KMS-11 (cell line): Measurements from ENCODE around the gene SOX12.
A peak's percentile ranks its signal among the peaks of the same experiment; 100 is the strongest.
"Not testable (repeated sequence)": the region's sequence is repeated elsewhere in the genome, so short reads cannot be mapped to it uniquely, and the experiment has no call there.

ENCODE experiments used
- H2AFZ ChIP-seq: fragments of 200-600 bp; sonication (generic); 2 replicates; pipeline ENCODE4 v1.6.1; 2016; ENCODE audit warnings: antibody characterized with exemption, mixed run types, low read depth
- H3K27ac ChIP-seq: fragments of 200-600 bp; sonication (generic); 2 replicates; pipeline ENCODE4 v1.6.1; 2016; ENCODE audit warnings: mild to moderate bottlenecking, mixed run types
- H3K27me3 ChIP-seq: fragments of 200-600 bp; sonication (generic); 2 replicates; pipeline ENCODE4 v1.6.1; 2017; ENCODE audit warnings: mild to moderate bottlenecking, low read depth, mixed run types, moderate library complexity; ENCODE audit not compliant: insufficient read depth
- H3K36me3 ChIP-seq: fragments of 200-600 bp; sonication (generic); 2 replicates; pipeline ENCODE4 v1.6.1; 2017; ENCODE audit warnings: mild to moderate bottlenecking, mixed run types; ENCODE audit not compliant: insufficient read depth
- H3K4me1 ChIP-seq: fragments of 200-600 bp; sonication (generic); 2 replicates; pipeline ENCODE4 v1.6.1; 2016; ENCODE audit warnings: mild to moderate bottlenecking, low read depth, mixed run types; ENCODE audit not compliant: poor library complexity, severe bottlenecking
- H3K4me2 ChIP-seq: fragments of 200-600 bp; sonication (generic); 2 replicates; pipeline ENCODE4 v1.7.0; 2016; ENCODE audit warnings: mild to moderate bottlenecking, mixed run types
- H3K4me3 ChIP-seq: fragments of 200-600 bp; sonication (generic); IDR thresholded peaks from 2 replicates; pipeline ENCODE4 v1.6.1; 2017; ENCODE audit warnings: low read depth, low read length, mixed read lengths; ENCODE audit not compliant: insufficient read depth
- H3K79me2 ChIP-seq: fragments of 200-600 bp; sonication (generic); 2 replicates; pipeline ENCODE4 v1.6.1; 2016; ENCODE audit warnings: low read depth, mixed run types; ENCODE audit not compliant: insufficient read depth
- H3K9ac ChIP-seq: fragments of 200-600 bp; sonication (generic); 2 replicates; pipeline ENCODE4 v1.6.1; 2016; ENCODE audit warnings: mild to moderate bottlenecking, mixed run types
- H4K20me1 ChIP-seq: fragments of 200-600 bp; sonication (generic); 2 replicates; pipeline ENCODE4 v1.6.1; 2016; ENCODE audit warnings: mild to moderate bottlenecking, mixed run types; ENCODE audit not compliant: insufficient read depth
- CTCF ChIP-seq: fragments of 200-600 bp; sonication (generic); conservative IDR thresholded peaks from 2 replicates; pipeline ENCODE4 v1.6.1; 2017; ENCODE audit warnings: low read depth, mild to moderate bottlenecking, antibody characterized with exemption, low read length, moderate library complexity, mixed read lengths

Gene SOX12

GRCh38 chr20:348972-349841 is 23.9 kb downstream of the SOX12 start:
- Histone ChIP-seq H3K27me3 (no peaks in the 10 kb centered on the region), H3K27ac (no peak overlapping the region)
- no peak for TF ChIP-seq CTCF

GRCh38 chr20:353166-353565 is 27.8 kb downstream of the SOX12 start:
- no peaks in the 10 kb centered on the region for H3K27me3 ChIP-seq
- no peak overlapping the region for H3K9ac ChIP-seq
- no peaks in the 10 kb centered on the region for H3K36me3 ChIP-seq
- no peak for TF ChIP-seq CTCF
- no peak overlapping the region for H3K4me2 ChIP-seq
- H3K27ac ChIP-seq = no peak overlapping the region
- no peaks in the 10 kb centered on the region for H3K79me2 ChIP-seq
- no peak overlapping the region for H3K4me3 ChIP-seq
- peaks cover 9% of the 10 kb centered on the region for H3K4me1 ChIP-seq
- no peak overlapping the region for H2AFZ ChIP-seq
- no peaks in the 10 kb centered on the region for H4K20me1 ChIP-seq

More at GRCh38 chr20:348972-349841, 23.9 kb downstream of the SOX12 start:
- no peaks in the 10 kb centered on the region for H4K20me1 ChIP-seq
- H3K4me2 ChIP-seq = peak overlapping the region; percentile 70
- no peak overlapping the region for H3K4me3 ChIP-seq
- peaks cover 9% of the 10 kb centered on the region for H3K4me1 ChIP-seq
- no peaks in the 10 kb centered on the region for H3K79me2 ChIP-seq
- peak overlapping the region; percentile 85; the same call in 1 of the 2 replicates for H3K9ac ChIP-seq
- no peaks in the 10 kb centered on the region for H3K36me3 ChIP-seq
- peak overlapping the region; percentile 90 for H2AFZ ChIP-seq

- peak; percentile 92 for TF ChIP-seq CTCF
- H3K36me3 ChIP-seq = no peaks in the 10 kb centered on the region
- no peak overlapping the region for H3K27ac ChIP-seq
- no peaks in the 10 kb centered on the region for H3K27me3 ChIP-seq
- no peaks in the 10 kb centered on the region for H4K20me1 ChIP-seq
- no peaks in the 10 kb centered on the region for H3K4me1 ChIP-seq
- no peak overlapping the region for H3K4me3 ChIP-seq
- H2AFZ ChIP-seq = no peak overlapping the region
- H3K4me2 ChIP-seq = no peak overlapping the region
- H3K79me2 ChIP-seq = no peaks in the 10 kb centered on the region
- no peak overlapping the region for H3K9ac ChIP-seq
These were observed 29.1 kb downstream of the SOX12 start for GRCh38 chr20:354298-354977.

- H4K20me1 ChIP-seq, H3K27ac ChIP-seq, H3K4me3 ChIP-seq, H3K4me2 ChIP-seq, H3K4me1 ChIP-seq, H3K36me3 ChIP-seq, H2AFZ ChIP-seq, H3K79me2 ChIP-seq, H3K9ac ChIP-seq, H3K27me3 ChIP-seq: not testable (repeated sequence)
These were observed 30.8 kb downstream of the SOX12 start for GRCh38 chr20:356154-356553.
